ENCODE data around the gene TTC28.

DNA sequence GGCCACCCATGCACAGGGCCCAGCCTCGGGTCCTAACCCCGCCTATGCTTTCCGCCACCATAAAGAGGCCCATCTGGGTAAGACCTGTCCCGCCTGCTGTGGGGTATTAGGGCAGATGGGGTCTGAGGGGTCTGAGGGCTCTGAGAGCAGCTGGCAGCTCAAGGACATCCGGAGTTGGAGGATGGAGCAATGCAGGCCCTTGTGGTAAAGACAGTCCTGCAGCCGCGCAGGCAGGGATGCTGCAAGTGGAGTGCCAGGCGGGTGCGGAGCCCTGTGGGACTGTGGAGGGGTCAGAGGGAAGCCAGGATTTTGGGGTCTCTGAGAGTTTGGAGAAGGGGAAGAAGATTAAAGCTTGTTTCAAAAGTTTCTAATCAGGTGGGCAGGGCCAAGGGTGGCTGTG, 679.3 kb downstream of the TTC28 start:
- TF ChIP-seq, protein P1, sequence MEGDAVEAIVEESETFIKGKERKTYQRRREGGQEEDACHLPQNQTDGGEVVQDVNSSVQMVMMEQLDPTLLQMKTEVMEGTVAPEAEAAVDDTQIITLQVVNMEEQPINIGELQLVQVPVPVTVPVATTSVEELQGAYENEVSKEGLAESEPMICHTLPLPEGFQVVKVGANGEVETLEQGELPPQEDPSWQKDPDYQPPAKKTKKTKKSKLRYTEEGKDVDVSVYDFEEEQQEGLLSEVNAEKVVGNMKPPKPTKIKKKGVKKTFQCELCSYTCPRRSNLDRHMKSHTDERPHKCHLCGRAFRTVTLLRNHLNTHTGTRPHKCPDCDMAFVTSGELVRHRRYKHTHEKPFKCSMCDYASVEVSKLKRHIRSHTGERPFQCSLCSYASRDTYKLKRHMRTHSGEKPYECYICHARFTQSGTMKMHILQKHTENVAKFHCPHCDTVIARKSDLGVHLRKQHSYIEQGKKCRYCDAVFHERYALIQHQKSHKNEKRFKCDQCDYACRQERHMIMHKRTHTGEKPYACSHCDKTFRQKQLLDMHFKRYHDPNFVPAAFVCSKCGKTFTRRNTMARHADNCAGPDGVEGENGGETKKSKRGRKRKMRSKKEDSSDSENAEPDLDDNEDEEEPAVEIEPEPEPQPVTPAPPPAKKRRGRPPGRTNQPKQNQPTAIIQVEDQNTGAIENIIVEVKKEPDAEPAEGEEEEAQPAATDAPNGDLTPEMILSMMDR (IDR thresholded peaks at IDR 0.05 in 2 of 3, conservative IDR thresholded peaks at IDR 0.05 in 1 of 3; ENCODE audit: borderline replicate concordance in 1 of 3, insufficient read depth in 1 of 3, low read depth in 2 of 3, low read length in 2 of 3) = no peak
- TF ChIP-seq POLR2A (IDR thresholded peaks at IDR 0.05; ENCODE audit: borderline replicate concordance, extremely low read depth, insufficient read depth, insufficient read length) = no peak
- TF ChIP-seq EZH2 (IDR thresholded peaks at IDR 0.05) = no peak
- no peak for TF ChIP-seq YY1 (IDR thresholded peaks at IDR 0.05; ENCODE audit: extremely low read depth, insufficient replicate concordance, low read depth, low read length)
- TF ChIP-seq, protein P2, sequence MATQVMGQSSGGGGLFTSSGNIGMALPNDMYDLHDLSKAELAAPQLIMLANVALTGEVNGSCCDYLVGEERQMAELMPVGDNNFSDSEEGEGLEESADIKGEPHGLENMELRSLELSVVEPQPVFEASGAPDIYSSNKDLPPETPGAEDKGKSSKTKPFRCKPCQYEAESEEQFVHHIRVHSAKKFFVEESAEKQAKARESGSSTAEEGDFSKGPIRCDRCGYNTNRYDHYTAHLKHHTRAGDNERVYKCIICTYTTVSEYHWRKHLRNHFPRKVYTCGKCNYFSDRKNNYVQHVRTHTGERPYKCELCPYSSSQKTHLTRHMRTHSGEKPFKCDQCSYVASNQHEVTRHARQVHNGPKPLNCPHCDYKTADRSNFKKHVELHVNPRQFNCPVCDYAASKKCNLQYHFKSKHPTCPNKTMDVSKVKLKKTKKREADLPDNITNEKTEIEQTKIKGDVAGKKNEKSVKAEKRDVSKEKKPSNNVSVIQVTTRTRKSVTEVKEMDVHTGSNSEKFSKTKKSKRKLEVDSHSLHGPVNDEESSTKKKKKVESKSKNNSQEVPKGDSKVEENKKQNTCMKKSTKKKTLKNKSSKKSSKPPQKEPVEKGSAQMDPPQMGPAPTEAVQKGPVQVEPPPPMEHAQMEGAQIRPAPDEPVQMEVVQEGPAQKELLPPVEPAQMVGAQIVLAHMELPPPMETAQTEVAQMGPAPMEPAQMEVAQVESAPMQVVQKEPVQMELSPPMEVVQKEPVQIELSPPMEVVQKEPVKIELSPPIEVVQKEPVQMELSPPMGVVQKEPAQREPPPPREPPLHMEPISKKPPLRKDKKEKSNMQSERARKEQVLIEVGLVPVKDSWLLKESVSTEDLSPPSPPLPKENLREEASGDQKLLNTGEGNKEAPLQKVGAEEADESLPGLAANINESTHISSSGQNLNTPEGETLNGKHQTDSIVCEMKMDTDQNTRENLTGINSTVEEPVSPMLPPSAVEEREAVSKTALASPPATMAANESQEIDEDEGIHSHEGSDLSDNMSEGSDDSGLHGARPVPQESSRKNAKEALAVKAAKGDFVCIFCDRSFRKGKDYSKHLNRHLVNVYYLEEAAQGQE (IDR thresholded peaks at IDR 0.05; ENCODE audit: low read depth) = no peak
- TF ChIP-seq SIN3A (IDR thresholded peaks at IDR 0.05; ENCODE audit: low read depth) = no peak
- TF ChIP-seq ZBTB33 (IDR thresholded peaks at IDR 0.05; ENCODE audit: extremely low read depth, insufficient replicate concordance, low read length) = no peak
- TF ChIP-seq POLR2AphosphoS5 (IDR thresholded peaks at IDR 0.05; ENCODE audit: low read depth, low read length) = no peak
